Measurements from ENCODE around the gene HS6ST1. TPM values are rescaled to one million over a fixed set of nuclear protein-coding genes. Genes with fewer than 3 reads are reported as not detected.

Gene HS6ST1
- total and polyA plus RNA-seq, 2 donors (not counting 1 experiment from before 2014, with no cell fraction given), result 16.6 to 59.9 TPM

- Histone ChIP-seq H3K27ac (ENCODE audit: insufficient read depth, low read length) (no peak overlapping the region), H3K79me2 (ENCODE audit: control insufficient read depth, insufficient read depth, low read length) (no peaks in the 10 kb centered on the region), H3K4me3 (replicated peaks in 1 of 4; ENCODE audit: control extremely low read depth in 1 of 4, insufficient read depth in 1 of 4, low read depth in 3 of 4, low read length in 4 of 4) (no peak overlapping the region), H3K9me3 (ENCODE audit: control insufficient read depth, insufficient read depth, low read depth, low read length) (no peaks in the 10 kb centered on the region), H3K36me3 (ENCODE audit: control insufficient read depth, insufficient read depth, low read length) (no peaks in the 10 kb centered on the region), H4K20me1 (ENCODE audit: control insufficient read depth, extremely low read depth, insufficient read depth, low read length) (no peaks in the 10 kb centered on the region), H3K4me1 (ENCODE audit: control insufficient read depth, extremely low read depth, insufficient read depth, low read length) (no peaks in the 10 kb centered on the region), H3K4me2 (ENCODE audit: extremely low read depth, insufficient read depth, low read length) (no peak overlapping the region), H2AFZ (ENCODE audit: low read length) (no peak overlapping the region), H3K9ac (ENCODE audit: insufficient read depth, low read length) (no peak overlapping the region), H3K27me3 (ENCODE audit: control insufficient read depth, insufficient read depth, low read length) (no peaks in the 10 kb centered on the region)
- no peak for DNase-seq (ENCODE audit: low read depth in 2 of 2)
- TF ChIP-seq CTCF (conservative IDR thresholded peaks at IDR 0.05 in 1 of 2, IDR thresholded peaks at IDR 0.05 in 1 of 2; ENCODE audit: low read depth in 1 of 2, low read length in 2 of 2) (no peak), EZH2 (IDR thresholded peaks at IDR 0.05; ENCODE audit: low read length, missing control alignments) (no peak)
Measured at GRCh38 chr2:128262315-128263253, 56.1 kb downstream of the HS6ST1 start.

GRCh38 chr2:128261245-128262128 is 57.2 kb downstream of the HS6ST1 start:
- no peaks in the 10 kb centered on the region for H3K9me3 ChIP-seq (ENCODE audit: control insufficient read depth, insufficient read depth, low read depth, low read length)
- TF ChIP-seq EZH2 (IDR thresholded peaks at IDR 0.05; ENCODE audit: low read length, missing control alignments) (no peak), CTCF (conservative IDR thresholded peaks at IDR 0.05 in 1 of 2, IDR thresholded peaks at IDR 0.05 in 1 of 2; ENCODE audit: low read depth in 1 of 2, low read length in 2 of 2) (no peak)
- no peaks in the 10 kb centered on the region for H3K79me2 ChIP-seq (ENCODE audit: control insufficient read depth, insufficient read depth, low read length)
- no peaks in the 10 kb centered on the region for H4K20me1 ChIP-seq (ENCODE audit: control insufficient read depth, extremely low read depth, insufficient read depth, low read length)
- H3K9ac ChIP-seq (ENCODE audit: insufficient read depth, low read length), result no peak overlapping the region
- no peaks in the 10 kb centered on the region for H3K36me3 ChIP-seq (ENCODE audit: control insufficient read depth, insufficient read depth, low read length)
- no peak overlapping the region for H3K27ac ChIP-seq (ENCODE audit: insufficient read depth, low read length)
- H2AFZ ChIP-seq (ENCODE audit: low read length), result no peak overlapping the region
- no peak for DNase-seq (ENCODE audit: low read depth in 2 of 2)
- no peak overlapping the region for H3K4me3 ChIP-seq (replicated peaks in 1 of 4; ENCODE audit: control extremely low read depth in 1 of 4, insufficient read depth in 1 of 4, low read depth in 3 of 4, low read length in 4 of 4)
- no peaks in the 10 kb centered on the region for H3K4me1 ChIP-seq (ENCODE audit: control insufficient read depth, extremely low read depth, insufficient read depth, low read length)
- no peaks in the 10 kb centered on the region for H3K27me3 ChIP-seq (ENCODE audit: control insufficient read depth, insufficient read depth, low read length)
- H3K4me2 ChIP-seq (ENCODE audit: extremely low read depth, insufficient read depth, low read length), result no peak overlapping the region
